Activated CD8-positive, alpha-beta T cell treated with anti-CD3 and anti-CD28 coated beads for 36 hours (primary cell): Measurements from ENCODE around the gene GRM5. TPM values are rescaled to one million over a fixed set of nuclear protein-coding genes. Genes with fewer than 3 reads are reported as not detected.

Experiments used
- ATAC-seq: fragments of 200-7000 bp; cut with Tn5 transposase; one replicate; pipeline ENCODE4 v1.10.0; 2021; ENCODE audit warnings: mild to moderate bottlenecking, moderate library complexity
- CTCF ChIA-PET: fragments of 350-600 bp; sonication (Branson Sonifier 250); formaldehyde crosslinking; loops from one replicate; lab custom pipeline; 2021; ENCODE audit warnings: antibody characterized with exemption; lab: Charles Lee
- POLR2A ChIA-PET: fragments of 350-600 bp; sonication (Branson Sonifier 250); formaldehyde crosslinking; loops from one replicate; lab custom pipeline; 2021; ENCODE audit warnings: antibody characterized with exemption; lab: Charles Lee
- DNase-seq: peaks from one replicate; pipeline ENCODE4 v3.0.0-alpha.2; 2020
- H3K27ac Mint-ChIP-seq: one replicate; pipeline ENCODE4 v1.8.0; 2021; ENCODE audit warnings: mild to moderate bottlenecking, mixed read lengths
- H3K27me3 Mint-ChIP-seq: one replicate; pipeline ENCODE4 v1.8.0; 2021; ENCODE audit warnings: mixed read lengths
- H3K36me3 Mint-ChIP-seq: one replicate; pipeline ENCODE4 v1.8.0; 2021; ENCODE audit warnings: low read depth, mixed read lengths
- H3K4me1 Mint-ChIP-seq: one replicate; pipeline ENCODE4 v1.8.0; 2021; ENCODE audit warnings: low read depth, mixed read lengths
- H3K4me3 Mint-ChIP-seq: one replicate; pipeline ENCODE4 v1.8.0; 2021; ENCODE audit warnings: mild to moderate bottlenecking, moderate library complexity, mixed read lengths
- H3K9me3 Mint-ChIP-seq: one replicate; pipeline ENCODE4 v1.8.0; 2021; ENCODE audit warnings: mixed read lengths
- CTCF ChIP-seq: fragments of 200-600 bp; IDR thresholded peaks from one replicate; pipeline ENCODE4 v1.8.0; 2022; ENCODE audit warnings: antibody characterized with exemption, mild to moderate bottlenecking
- intact Hi-C: fragments of 100-400 bp; cut with micrococcal nuclease; formaldehyde crosslinking; loops from one replicate; pipeline ENCODE4 v1.10.0; 2022
- total RNA-seq, 2 experiments: library from RNA; stranded (reverse); gene quantifications; one replicate each; pipeline ENCODE4 v1.2.3, GENCODE V29; 2021

Gene GRM5
- total RNA-seq, 2 experiments from 2014 or later = not detected

- no peaks in the 10 kb centered on the region for H3K36me3 Mint-ChIP-seq
- intact Hi-C loops = no loop called here
- ATAC-seq = no peak
- ChIA-PET CTCF (interaction anchor here (1.0 kb wide), 1 partner anchor 45 kb away, joined by 3 read pairs; no protein-coding TSS in a partner anchor), POLR2A (no interaction called here)
- H3K4me3 Mint-ChIP-seq = no peak overlapping the region
- H3K27me3 Mint-ChIP-seq = no peaks in the 10 kb centered on the region
- H3K9me3 Mint-ChIP-seq = no peaks in the 10 kb centered on the region
- no peak for DNase-seq
- H3K27ac Mint-ChIP-seq = no peak overlapping the region
- peaks cover 15% of the 10 kb centered on the region for H3K4me1 Mint-ChIP-seq
- no peak for TF ChIP-seq CTCF
Measured at GRCh38 chr11:88597387-88597786, 468.4 kb downstream of the GRM5 start.

GRCh38 chr11:88596786-88597185 is 469.0 kb downstream of the GRM5 start:
- H3K27ac Mint-ChIP-seq = no peak overlapping the region
- no peaks in the 10 kb centered on the region for H3K27me3 Mint-ChIP-seq
- no peak for DNase-seq
- POLR2A ChIA-PET = no interaction called here
- no peaks in the 10 kb centered on the region for H3K9me3 Mint-ChIP-seq
- TF ChIP-seq CTCF = no peak
- H3K4me3 Mint-ChIP-seq = no peak overlapping the region
- no peak for ATAC-seq
- no peaks in the 10 kb centered on the region for H3K36me3 Mint-ChIP-seq
- intact Hi-C loops = no loop called here
- CTCF ChIA-PET = interaction anchor here (1.0 kb wide), 1 partner anchor 44 kb away, joined by 3 read pairs; no protein-coding TSS in a partner anchor
- H3K4me1 Mint-ChIP-seq = peaks cover 15% of the 10 kb centered on the region

- Mint-ChIP-seq H3K4me1 (peaks cover 15% of the 10 kb centered on the region), H3K9me3 (no peaks in the 10 kb centered on the region), H3K4me3 (no peak overlapping the region), H3K36me3 (no peaks in the 10 kb centered on the region), H3K27ac (no peak overlapping the region), H3K27me3 (no peaks in the 10 kb centered on the region)
- ChIA-PET POLR2A (no interaction called here), CTCF (no interaction called here)
- no peak for TF ChIP-seq CTCF
- DNase-seq (no peak), ATAC-seq (no peak)
- intact Hi-C loops = no loop called here
Measured at GRCh38 chr11:88594274-88594950, 471.4 kb downstream of the GRM5 start.

- POLR2A ChIA-PET = no interaction called here
Measured at GRCh38 chr11:88590361-88590760, 475.4 kb downstream of the GRM5 start.

More at GRCh38 chr11:88590361-88590760, 475.4 kb downstream of the GRM5 start:
- H3K27ac Mint-ChIP-seq = no peak overlapping the region
- DNase-seq (no peak), ATAC-seq (no peak)
- no peaks in the 10 kb centered on the region for H3K9me3 Mint-ChIP-seq
- H3K4me3 Mint-ChIP-seq = no peak overlapping the region
- TF ChIP-seq CTCF = no peak
- CTCF ChIA-PET = no interaction called here
- H3K4me1 Mint-ChIP-seq = peaks cover 11% of the 10 kb centered on the region
- intact Hi-C loops = no loop called here
- H3K27me3 Mint-ChIP-seq = no peaks in the 10 kb centered on the region
- H3K36me3 Mint-ChIP-seq = no peaks in the 10 kb centered on the region
